Parathyroid adenoma (tissue), 2 donors: Measurements from ENCODE around the gene ZNF664.

Experiments used
- H2AFZ ChIP-seq: fragments of 300-600 bp; sonication (generic); one replicate; pipeline ENCODE4 v1.7.0; 2017; ENCODE audit warnings: antibody characterized with exemption, mild to moderate bottlenecking
- H3K27ac ChIP-seq: fragments of 300-600 bp; sonication (generic); one replicate; pipeline ENCODE4 v1.7.0; 2017
- H3K27me3 ChIP-seq: fragments of 300-600 bp; sonication (generic); one replicate; pipeline ENCODE4 v1.7.0; 2017; ENCODE audit warnings: low read length; ENCODE audit not compliant: control insufficient read depth, insufficient read depth
- H3K36me3 ChIP-seq: fragments of 300-600 bp; sonication (generic); one replicate; pipeline ENCODE4 v1.7.0; 2017; ENCODE audit warnings: low read length; ENCODE audit not compliant: control insufficient read depth, insufficient read depth
- H3K4me1 ChIP-seq: fragments of 300-600 bp; sonication (generic); one replicate; pipeline ENCODE4 v1.7.0; 2017; ENCODE audit warnings: control low read depth
- H3K4me2 ChIP-seq: fragments of 300-600 bp; sonication (generic); one replicate; pipeline ENCODE4 v1.7.0; 2017; ENCODE audit warnings: low read length
- H3K4me3 ChIP-seq: fragments of 300-600 bp; sonication (generic); one replicate; pipeline ENCODE4 v1.7.0; 2017; ENCODE audit warnings: low read depth, low read length
- H3K79me2 ChIP-seq: fragments of 300-600 bp; sonication (generic); one replicate; pipeline ENCODE4 v1.7.0; 2017; ENCODE audit warnings: control low read depth
- H3K9ac ChIP-seq: fragments of 300-600 bp; sonication (generic); one replicate; pipeline ENCODE4 v1.7.0; 2017; ENCODE audit warnings: mild to moderate bottlenecking
- H3K9me3 ChIP-seq: fragments of 300-600 bp; sonication (generic); one replicate; pipeline ENCODE4 v1.7.0; 2017; ENCODE audit warnings: low read length; ENCODE audit not compliant: control insufficient read depth
- CTCF ChIP-seq: fragments of 300-600 bp; sonication (generic); IDR thresholded peaks from one replicate; pipeline ENCODE4 v1.7.0; 2017; ENCODE audit warnings: antibody characterized with exemption, mild to moderate bottlenecking
- donor health status: primary hyperparathyroidism.

Gene ZNF664

GRCh38 chr12:124000111-124000510 is 27.1 kb downstream of the ZNF664 start:
- H3K27me3 ChIP-seq, result no peaks in the 10 kb centered on the region
- H3K36me3 ChIP-seq, result no peaks in the 10 kb centered on the region
- no peak overlapping the region for H3K9ac ChIP-seq
- no peak overlapping the region for H3K27ac ChIP-seq
- no peak overlapping the region for H3K4me3 ChIP-seq
- H3K79me2 ChIP-seq, result peaks cover 49% of the 10 kb centered on the region
- no peak overlapping the region for H3K4me2 ChIP-seq
- no peak for TF ChIP-seq CTCF
- peaks cover 48% of the 10 kb centered on the region for H3K4me1 ChIP-seq
- no peaks in the 10 kb centered on the region for H3K9me3 ChIP-seq
- H2AFZ ChIP-seq, result no peak overlapping the region

GRCh38 chr12:124001343-124001742 is 28.3 kb downstream of the ZNF664 start:
- Histone ChIP-seq H3K4me3 (no peak overlapping the region), H3K4me2 (no peak overlapping the region), H3K4me1 (peaks cover 53% of the 10 kb centered on the region), H3K36me3 (no peaks in the 10 kb centered on the region), H3K79me2 (peaks cover 42% of the 10 kb centered on the region), H3K9me3 (no peaks in the 10 kb centered on the region), H3K27me3 (no peaks in the 10 kb centered on the region), H3K9ac (no peak overlapping the region), H3K27ac (peak overlapping the region; percentile 53), H2AFZ (no peak overlapping the region)
- no peak for TF ChIP-seq CTCF

GRCh38 chr12:124002021-124002644 is 29.1 kb downstream of the ZNF664 start:
- TF ChIP-seq CTCF, result no peak
- H3K4me1 ChIP-seq, result peaks cover 56% of the 10 kb centered on the region
- H3K4me2 ChIP-seq, result no peak overlapping the region
- no peak overlapping the region for H3K4me3 ChIP-seq
- H3K27ac ChIP-seq, result peak overlapping the region; percentile 53
- no peaks in the 10 kb centered on the region for H3K36me3 ChIP-seq
- H2AFZ ChIP-seq, result no peak overlapping the region
- peaks cover 38% of the 10 kb centered on the region for H3K79me2 ChIP-seq
- no peak overlapping the region for H3K9ac ChIP-seq
- no peaks in the 10 kb centered on the region for H3K27me3 ChIP-seq
- H3K9me3 ChIP-seq, result no peaks in the 10 kb centered on the region

GRCh38 chr12:124002654-124003053 is 29.6 kb downstream of the ZNF664 start:
- Histone ChIP-seq H3K4me3 (no peak overlapping the region), H3K4me2 (no peak overlapping the region), H3K27ac (peak overlapping the region; percentile 70), H3K4me1 (peaks cover 60% of the 10 kb centered on the region), H3K9ac (no peak overlapping the region), H2AFZ (no peak overlapping the region), H3K79me2 (peaks cover 32% of the 10 kb centered on the region), H3K36me3 (no peaks in the 10 kb centered on the region), H3K27me3 (no peaks in the 10 kb centered on the region), H3K9me3 (no peaks in the 10 kb centered on the region)
- no peak for TF ChIP-seq CTCF

- peak overlapping the region; percentile 39 for H3K4me2 ChIP-seq
- H3K4me3 ChIP-seq, result no peak overlapping the region
- H3K4me1 ChIP-seq, result peaks cover 68% of the 10 kb centered on the region
- no peaks in the 10 kb centered on the region for H3K36me3 ChIP-seq
- H3K9ac ChIP-seq, result no peak overlapping the region
- TF ChIP-seq CTCF, result no peak
- H3K79me2 ChIP-seq, result peaks cover 19% of the 10 kb centered on the region
- peak overlapping the region; percentile 70 for H3K27ac ChIP-seq
- no peaks in the 10 kb centered on the region for H3K27me3 ChIP-seq
- H2AFZ ChIP-seq, result no peak overlapping the region
- no peaks in the 10 kb centered on the region for H3K9me3 ChIP-seq
Measured at GRCh38 chr12:124004233-124004875, 31.3 kb downstream of the ZNF664 start.
